NCI-H2227 treated with DMSO at 0.1 percent for 48 hours (cell line): Measurements from ENCODE around the gene MKKS.

Experiments
- DNase-seq: peaks from one replicate; lab custom pipeline; 2025; lab: John Stamatoyannopoulos, UW

Gene MKKS

DNA sequence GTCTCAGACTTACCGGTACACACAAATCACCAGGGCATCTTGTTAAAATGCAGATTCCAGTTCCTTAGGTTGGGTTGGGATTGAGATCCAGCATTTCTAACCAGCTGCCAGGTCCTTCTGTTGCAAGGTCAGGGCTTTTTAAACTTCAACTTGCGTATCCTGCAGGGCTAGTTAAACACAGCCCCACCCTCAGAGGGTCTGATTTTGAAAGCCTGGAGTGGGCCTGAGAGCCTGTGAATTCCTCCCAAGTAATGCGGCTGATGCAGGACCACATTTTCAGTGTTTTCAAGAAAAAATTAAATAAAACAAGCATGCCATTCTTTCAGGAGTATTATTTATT is 65.3 kb downstream of the MKKS start:
- no peak for DNase-seq

DNA sequence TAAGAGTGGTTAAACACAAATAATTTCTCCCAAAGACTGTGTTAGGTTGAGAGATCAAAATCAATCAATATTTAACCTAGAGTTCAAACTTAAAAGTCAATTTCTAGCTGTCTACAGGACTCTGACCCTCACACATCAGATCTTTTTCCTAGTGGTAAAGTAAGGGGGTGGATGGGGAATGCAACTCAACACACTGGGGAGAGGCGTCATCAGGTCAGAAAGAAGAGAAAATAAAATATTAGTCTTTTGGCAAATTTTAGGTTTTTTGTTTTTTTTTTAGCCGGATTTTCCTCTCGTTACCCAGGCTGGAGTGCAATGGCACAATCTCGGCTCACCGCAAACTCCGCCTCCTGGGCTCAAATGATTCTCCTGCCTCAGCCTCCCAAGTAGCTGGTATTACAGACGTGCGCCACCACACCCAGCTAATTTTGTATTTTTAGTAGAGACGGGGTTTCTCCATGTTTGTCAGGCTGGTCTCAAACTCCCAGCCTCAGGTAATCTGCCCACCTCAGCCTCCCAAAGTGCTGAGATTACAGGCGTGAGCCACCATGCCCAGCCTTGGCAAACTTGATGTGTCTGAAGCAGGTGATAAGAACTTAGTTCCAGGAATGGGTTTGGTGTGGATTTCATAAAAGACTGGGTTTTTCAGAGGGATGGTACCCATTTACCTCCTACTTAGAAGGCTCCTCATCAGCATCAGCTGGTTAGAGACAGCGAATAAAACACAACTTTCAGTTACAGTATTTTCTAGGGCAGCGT is 65.9 kb downstream of the MKKS start:
- DNase-seq: no peak

- DNase-seq: no peak
These were observed 66.4 kb downstream of the MKKS start for GRCh38 chr20:10367693-10367942.

GRCh38 chr20:10366898-10367692 is 66.9 kb downstream of the MKKS start:
- no peak for DNase-seq

- no peak for DNase-seq
These were observed 71.3 kb downstream of the MKKS start for GRCh38 chr20:10362674-10363073.

DNA sequence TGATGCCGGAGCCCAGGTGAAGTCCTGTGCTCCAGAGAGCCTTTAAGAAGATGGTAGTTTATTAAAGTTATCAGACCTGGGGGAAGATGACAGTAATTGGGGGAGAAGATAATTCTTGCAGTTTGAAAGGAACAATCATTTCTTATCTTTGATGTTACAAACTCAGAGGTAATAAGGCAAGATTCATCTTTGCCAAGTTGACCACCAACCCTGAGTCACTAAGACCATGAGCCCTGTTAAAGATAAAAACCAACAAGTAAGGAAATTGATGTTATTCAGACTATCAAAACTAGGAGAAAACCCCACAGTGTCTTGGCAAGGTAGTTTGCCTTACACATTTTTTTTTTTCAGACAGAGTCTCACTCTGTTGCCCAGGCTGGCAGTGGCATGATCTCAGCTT is 73.1 kb downstream of the MKKS start:
- no peak for DNase-seq

DNA sequence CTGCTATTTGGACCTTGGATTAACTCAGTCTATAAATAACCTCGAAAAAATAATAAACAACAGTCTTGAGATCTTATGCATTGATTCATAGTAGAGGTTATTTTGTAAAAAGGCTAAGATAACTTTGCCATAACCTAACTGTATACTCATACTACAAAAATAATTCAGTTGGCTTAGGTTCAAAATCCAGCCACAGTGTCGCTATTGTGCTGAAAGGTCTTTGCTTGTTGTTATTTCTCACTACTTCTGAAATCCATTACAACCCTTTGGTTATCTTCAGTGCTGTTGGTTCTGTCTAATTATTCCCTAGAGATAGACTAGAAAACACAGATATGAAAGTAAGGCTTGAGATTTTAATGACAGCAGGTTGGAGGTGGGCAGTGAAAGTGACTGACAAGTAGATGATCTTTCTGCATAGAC is 74.4 kb downstream of the MKKS start:
- DNase-seq: no peak

DNA sequence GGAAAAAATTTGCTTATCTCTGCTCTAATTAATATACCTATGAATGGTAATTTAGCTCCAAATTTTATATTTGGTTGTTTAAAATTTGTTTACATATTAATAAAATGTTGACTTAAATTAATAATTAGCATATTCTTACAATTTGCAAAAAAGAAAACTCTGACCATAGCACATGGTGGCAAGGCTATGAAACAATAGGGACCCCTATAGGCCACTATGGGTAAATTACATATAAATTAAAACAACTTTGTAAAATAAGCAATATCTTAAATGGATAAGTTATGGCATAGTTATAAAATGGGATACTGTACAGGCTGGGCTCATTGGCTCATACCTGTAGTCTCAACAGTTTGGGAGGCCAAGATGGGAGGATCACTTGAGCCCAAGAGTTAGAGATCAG is 76.0 kb downstream of the MKKS start:
- no peak for DNase-seq

DNA sequence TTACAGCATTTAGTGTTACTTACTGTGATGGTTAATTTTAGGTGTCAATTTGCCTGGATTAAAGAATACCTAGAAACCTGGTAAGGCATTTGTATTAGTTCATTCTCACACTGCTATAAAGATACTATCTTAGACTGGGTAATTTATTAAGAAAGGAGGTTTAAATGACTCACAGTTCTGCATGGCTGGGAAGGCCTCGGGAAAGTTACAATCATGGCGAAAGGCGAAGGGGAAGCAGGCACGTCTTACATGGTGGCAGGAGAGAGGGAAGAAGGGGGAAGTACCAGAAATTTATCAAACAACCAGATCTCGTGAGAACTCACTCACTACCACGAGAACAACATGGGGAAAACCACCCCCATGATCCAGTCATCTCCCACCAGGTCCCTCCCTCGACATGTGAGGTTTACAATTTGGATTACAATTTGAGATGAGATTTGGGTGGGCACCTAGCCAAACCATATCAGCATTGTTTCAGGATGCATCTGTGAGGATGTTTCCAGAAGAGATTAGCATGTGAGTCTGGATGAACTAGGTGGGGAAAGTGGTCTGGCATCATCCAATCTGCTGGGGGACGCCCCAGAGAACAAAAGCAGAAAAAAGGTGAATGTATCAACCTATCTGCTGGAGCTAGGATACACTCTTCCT is 76.8 kb downstream of the MKKS start:
- DNase-seq: no peak

- DNase-seq: no peak
These were observed 77.4 kb downstream of the MKKS start for GRCh38 chr20:10356628-10357027.

- peak; percentile 47 for DNase-seq
These were observed 80.8 kb downstream of the MKKS start for GRCh38 chr20:10352934-10353824.
